Inferior parietal cortex (tissue), 1 donor: ENCODE data around the gene SFXN5.

Experiments
- DNase-seq: peaks from one replicate; pipeline ENCODE4 v3.0.0-alpha.2; 2016; ENCODE audit errors: extremely low spot score

The SFXN5 gene

GRCh38 chr2:72942293-72942692 lies 129.2 kb downstream of the SFXN5 start:
- no peak for DNase-seq

- DNase-seq, result no peak
These were observed 130.7 kb downstream of the SFXN5 start for GRCh38 chr2:72940786-72941185.

- DNase-seq, result no peak
These were observed 131.2 kb downstream of the SFXN5 start for GRCh38 chr2:72940361-72940760.

- DNase-seq, result no peak
These were observed 133.1 kb downstream of the SFXN5 start for GRCh38 chr2:72938455-72938854.

GRCh38 chr2:72937356-72937669 lies 134.2 kb downstream of the SFXN5 start:
- DNase-seq, result no peak

- DNase-seq, result peak; percentile 67
These were observed 134.7 kb downstream of the SFXN5 start for GRCh38 chr2:72936660-72937355.

GRCh38 chr2:72935611-72935957 lies 135.9 kb downstream of the SFXN5 start:
- no peak for DNase-seq

- DNase-seq, result no peak
These were observed 136.6 kb downstream of the SFXN5 start for GRCh38 chr2:72934683-72935610.

GRCh38 chr2:72933646-72934151 lies 137.8 kb downstream of the SFXN5 start:
- DNase-seq, result no peak

GRCh38 chr2:72933207-72933606 lies 138.3 kb downstream of the SFXN5 start:
- no peak for DNase-seq

- no peak for DNase-seq
These were observed 138.7 kb downstream of the SFXN5 start for GRCh38 chr2:72932805-72933204.

GRCh38 chr2:72932045-72932740 lies 139.3 kb downstream of the SFXN5 start:
- no peak for DNase-seq

- DNase-seq, result no peak
These were observed 140.1 kb downstream of the SFXN5 start for GRCh38 chr2:72931280-72931910.

- DNase-seq, result peak; percentile 59
These were observed 142.5 kb downstream of the SFXN5 start for GRCh38 chr2:72929010-72929409.

GRCh38 chr2:72927619-72928550 lies 143.6 kb downstream of the SFXN5 start:
- DNase-seq, result no peak

GRCh38 chr2:72926811-72927465 lies 144.6 kb downstream of the SFXN5 start:
- DNase-seq, result no peak

GRCh38 chr2:72926368-72926767 lies 145.1 kb downstream of the SFXN5 start:
- no peak for DNase-seq

- no peak for DNase-seq
These were observed 146.1 kb downstream of the SFXN5 start for GRCh38 chr2:72925328-72925943.

GRCh38 chr2:72924353-72925240 lies 146.9 kb downstream of the SFXN5 start:
- DNase-seq, result no peak
